A673 (cell line): ENCODE measurements around the gene CDK5RAP3.

Experiments used
- EZH2 ChIP-seq: fragments of 200-600 bp; sonication (generic); IDR thresholded peaks from 2 replicates; pipeline ENCODE4 v1.6.1; 2017; ENCODE audit warnings: borderline replicate concordance, low read depth, mild to moderate bottlenecking, mixed read lengths, antibody characterized with exemption, low read length; ENCODE audit not compliant: poor library complexity, severe bottlenecking
- TF ChIP-seq, protein P1 (sequence below): fragments of 300-800, 200-600 bp; sonication (generic); conservative IDR thresholded peaks from 2 replicates; pipeline ENCODE4 v1.5.1; 2017; ENCODE audit warnings: low read depth, mild to moderate bottlenecking, antibody characterized with exemption, low read length, moderate library complexity, mixed read lengths

DNA sequence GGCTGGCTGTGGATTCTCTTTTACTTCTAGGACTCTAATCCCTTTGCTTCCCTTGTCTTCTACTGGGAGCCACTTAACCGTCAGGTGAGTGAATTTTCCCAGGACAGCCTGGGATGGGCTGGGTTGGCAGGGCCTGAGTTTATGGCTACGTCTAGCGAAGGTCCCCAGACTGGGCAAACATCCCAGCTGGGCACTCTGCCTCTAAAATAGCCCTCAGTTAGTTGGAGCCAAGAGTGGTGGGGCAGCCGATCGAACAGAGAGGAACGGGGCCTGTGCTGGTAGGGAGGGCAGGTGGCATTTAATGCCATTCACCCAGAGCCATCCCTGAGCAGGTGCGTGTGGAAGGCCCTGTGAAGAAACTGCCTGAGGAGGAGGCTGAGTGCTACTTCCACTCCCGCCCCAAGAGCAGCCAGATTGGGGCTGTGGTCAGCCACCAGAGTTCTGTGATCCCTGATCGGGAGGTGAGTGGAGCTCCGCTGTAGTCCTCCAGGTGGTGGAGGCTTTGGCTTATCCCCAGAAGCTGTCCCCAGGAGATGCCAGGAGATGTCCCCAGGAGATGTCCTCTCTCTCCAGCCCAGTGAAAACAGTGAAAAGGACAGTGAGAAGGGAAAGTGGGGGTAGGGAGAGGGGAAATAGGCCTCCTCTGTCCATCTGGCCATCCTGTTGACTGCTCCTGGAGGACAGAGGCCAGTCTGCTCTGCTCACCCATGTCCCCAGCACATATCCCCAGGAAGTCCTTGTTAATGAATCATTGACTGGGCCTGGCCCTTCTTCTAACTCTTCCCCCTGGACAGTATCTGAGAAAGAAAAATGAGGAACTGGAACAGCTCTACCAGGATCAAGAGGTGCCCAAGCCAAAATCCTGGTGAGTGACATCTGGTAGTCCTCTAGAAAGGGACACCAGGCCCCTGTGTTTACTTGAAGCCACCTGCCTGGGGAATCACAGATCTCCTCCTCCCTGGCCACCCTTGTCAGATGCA is 25.1 kb upstream of the CDK5RAP3 start:
- TF ChIP-seq, protein P1, sequence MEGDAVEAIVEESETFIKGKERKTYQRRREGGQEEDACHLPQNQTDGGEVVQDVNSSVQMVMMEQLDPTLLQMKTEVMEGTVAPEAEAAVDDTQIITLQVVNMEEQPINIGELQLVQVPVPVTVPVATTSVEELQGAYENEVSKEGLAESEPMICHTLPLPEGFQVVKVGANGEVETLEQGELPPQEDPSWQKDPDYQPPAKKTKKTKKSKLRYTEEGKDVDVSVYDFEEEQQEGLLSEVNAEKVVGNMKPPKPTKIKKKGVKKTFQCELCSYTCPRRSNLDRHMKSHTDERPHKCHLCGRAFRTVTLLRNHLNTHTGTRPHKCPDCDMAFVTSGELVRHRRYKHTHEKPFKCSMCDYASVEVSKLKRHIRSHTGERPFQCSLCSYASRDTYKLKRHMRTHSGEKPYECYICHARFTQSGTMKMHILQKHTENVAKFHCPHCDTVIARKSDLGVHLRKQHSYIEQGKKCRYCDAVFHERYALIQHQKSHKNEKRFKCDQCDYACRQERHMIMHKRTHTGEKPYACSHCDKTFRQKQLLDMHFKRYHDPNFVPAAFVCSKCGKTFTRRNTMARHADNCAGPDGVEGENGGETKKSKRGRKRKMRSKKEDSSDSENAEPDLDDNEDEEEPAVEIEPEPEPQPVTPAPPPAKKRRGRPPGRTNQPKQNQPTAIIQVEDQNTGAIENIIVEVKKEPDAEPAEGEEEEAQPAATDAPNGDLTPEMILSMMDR, result no peak
- no peak for TF ChIP-seq EZH2
